Measurements from ENCODE around the gene NEK6. TPM values are rescaled to one million over a fixed set of nuclear protein-coding genes. Genes with fewer than 3 reads are reported as not detected.

The NEK6 gene
- total RNA-seq, 4 donors from 2014 or later, result 6.0 to 14.7 (median 9.1) TPM

DNA sequence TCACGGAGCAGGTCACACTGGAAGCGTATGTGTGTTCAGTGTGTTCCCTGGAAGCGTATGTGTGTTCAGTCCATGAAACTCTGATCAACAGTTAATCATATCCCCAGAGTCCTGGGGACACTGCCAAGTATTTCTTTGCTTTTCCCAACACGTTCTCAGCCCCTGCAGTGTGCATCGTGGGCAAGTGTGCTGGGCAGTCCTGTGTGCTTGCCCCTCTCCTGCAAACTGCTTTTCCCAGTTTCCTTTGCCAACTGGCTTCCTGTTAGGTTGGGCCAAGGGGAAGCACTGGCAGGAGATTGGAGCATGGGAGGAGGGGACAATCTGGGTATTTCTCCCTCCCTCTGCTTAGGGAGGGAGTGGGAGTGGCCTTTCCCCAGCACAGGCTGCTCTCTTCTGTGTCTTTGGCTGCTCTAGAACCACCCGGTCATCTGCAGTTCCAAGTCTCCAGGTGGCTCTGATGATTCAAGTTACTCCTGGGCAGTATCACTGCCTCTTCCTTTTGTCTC, 36.8 kb upstream of the NEK6 start:
- intact Hi-C loops (cut with DNase I; ENCODE audit: low total_unique reads), result loop anchor here (1.0 kb wide), 1 partner anchor 28 kb away; no protein-coding TSS in a partner anchor
- DNase-seq (ENCODE audit: low spot score in 2 of 2), result peak in 1 of 2 donors; percentile 70
- TF ChIP-seq, protein P1, sequence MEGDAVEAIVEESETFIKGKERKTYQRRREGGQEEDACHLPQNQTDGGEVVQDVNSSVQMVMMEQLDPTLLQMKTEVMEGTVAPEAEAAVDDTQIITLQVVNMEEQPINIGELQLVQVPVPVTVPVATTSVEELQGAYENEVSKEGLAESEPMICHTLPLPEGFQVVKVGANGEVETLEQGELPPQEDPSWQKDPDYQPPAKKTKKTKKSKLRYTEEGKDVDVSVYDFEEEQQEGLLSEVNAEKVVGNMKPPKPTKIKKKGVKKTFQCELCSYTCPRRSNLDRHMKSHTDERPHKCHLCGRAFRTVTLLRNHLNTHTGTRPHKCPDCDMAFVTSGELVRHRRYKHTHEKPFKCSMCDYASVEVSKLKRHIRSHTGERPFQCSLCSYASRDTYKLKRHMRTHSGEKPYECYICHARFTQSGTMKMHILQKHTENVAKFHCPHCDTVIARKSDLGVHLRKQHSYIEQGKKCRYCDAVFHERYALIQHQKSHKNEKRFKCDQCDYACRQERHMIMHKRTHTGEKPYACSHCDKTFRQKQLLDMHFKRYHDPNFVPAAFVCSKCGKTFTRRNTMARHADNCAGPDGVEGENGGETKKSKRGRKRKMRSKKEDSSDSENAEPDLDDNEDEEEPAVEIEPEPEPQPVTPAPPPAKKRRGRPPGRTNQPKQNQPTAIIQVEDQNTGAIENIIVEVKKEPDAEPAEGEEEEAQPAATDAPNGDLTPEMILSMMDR (IDR thresholded peaks at IDR 0.05), result no peak
- no peak for TF ChIP-seq POLR2A (IDR thresholded peaks at IDR 0.05)
- no peak overlapping the region for H3K4me3 ChIP-seq (ENCODE audit: low read depth, poor library complexity, severe bottlenecking)
- WGBS, 2 donors, result 28 to 37% methylated on average over 6 of the region's 6 CpGs

DNA sequence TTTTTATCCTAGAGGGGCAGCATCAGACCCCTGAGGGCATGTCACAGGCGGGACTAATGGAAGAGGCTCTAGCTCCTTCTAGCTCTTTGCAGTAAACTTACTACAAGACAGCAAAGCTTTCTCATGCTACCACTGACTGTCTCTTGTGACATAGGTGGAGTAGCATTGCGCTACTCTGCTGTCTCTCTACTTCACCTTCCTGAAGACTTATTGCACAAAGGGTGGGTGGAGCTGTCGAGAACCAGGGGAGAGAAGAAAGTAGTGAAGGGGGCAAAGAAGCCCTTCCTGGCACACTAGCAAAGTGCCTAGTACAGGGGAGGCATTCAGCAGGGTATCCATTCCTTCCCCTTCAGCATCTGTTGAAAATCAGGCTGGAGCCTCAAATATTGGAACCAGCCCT, 36.1 kb upstream of the NEK6 start:
- TF ChIP-seq POLR2A (IDR thresholded peaks at IDR 0.05), result no peak
- TF ChIP-seq, protein P1 (IDR thresholded peaks at IDR 0.05), result no peak
- DNase-seq (ENCODE audit: low spot score in 2 of 2), result no peak
- H3K4me3 ChIP-seq (ENCODE audit: low read depth, poor library complexity, severe bottlenecking), result no peak overlapping the region
- intact Hi-C loops (cut with DNase I; ENCODE audit: low total_unique reads), result no loop called here
- 88 to 89% methylated on average over 3 of the region's 3 CpGs for WGBS, 2 donors

DNA sequence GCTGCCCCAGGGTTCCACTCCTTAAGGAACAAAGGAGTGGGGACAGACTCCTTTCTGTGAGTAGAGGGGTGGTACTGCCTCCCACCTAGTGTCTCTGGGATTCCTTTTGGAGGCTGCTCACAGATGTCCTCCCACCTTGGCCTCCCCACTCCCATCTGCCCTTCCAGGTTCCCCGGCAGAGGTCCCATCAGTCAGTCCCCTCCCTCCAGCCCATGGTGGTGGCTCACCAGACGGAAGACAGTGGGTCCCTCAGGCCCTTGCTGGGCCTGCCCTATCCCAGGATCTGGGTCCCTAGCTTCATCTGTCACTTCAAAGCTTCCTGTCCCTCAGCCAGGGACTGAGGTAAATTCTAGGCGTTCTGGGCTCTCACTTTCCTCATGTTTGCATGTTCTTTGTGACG, 35.6 kb upstream of the NEK6 start:
- DNase-seq (ENCODE audit: low spot score in 2 of 2), result no peak
- H3K4me3 ChIP-seq (ENCODE audit: low read depth, poor library complexity, severe bottlenecking), result no peak overlapping the region
- WGBS, 2 donors, result 93 to 94% methylated on average over 4 of the region's 4 CpGs
- intact Hi-C loops (cut with DNase I; ENCODE audit: low total_unique reads), result no loop called here
- no peak for TF ChIP-seq POLR2A (IDR thresholded peaks at IDR 0.05)
- TF ChIP-seq, protein P1 (IDR thresholded peaks at IDR 0.05), result no peak

DNA sequence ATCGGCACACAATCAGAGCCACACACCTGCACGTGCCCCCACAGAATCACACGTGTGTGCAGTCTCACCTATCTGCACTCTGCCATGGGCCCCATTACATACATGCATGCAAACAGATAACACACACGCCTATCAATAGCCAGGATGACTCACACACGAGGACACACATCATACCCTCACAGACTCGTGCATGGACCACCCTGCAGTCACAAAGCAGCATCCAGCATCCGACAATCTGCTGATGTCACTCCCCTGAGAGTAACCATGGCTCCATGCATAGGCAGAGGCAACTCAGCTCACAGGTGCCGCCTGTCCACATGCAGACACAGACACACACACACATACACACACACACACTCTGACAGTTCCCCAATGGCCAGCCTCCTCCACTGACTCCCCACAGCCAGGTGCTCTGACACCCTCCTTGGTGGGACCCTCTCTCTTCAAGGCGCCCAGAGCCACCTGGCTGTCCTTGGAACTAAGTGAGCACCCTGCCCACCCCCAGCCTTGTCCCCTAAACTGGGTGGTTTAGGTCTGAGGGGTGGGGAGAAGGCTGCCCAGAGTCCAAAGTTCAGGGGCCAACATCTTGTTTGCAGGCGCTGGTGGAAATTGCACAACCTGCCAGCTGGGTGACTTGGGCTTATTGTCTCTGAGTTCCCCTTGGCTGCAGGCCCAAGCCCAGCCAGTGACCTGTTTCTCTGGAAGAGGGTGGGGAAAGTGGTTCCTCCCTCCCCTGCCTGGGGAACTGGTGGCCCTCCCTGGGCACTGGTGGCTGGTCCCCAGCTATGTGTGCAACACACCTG, 34.6 kb upstream of the NEK6 start:
- intact Hi-C loops (cut with DNase I; ENCODE audit: low total_unique reads), result no loop called here
- no peak for TF ChIP-seq POLR2A (IDR thresholded peaks at IDR 0.05)
- TF ChIP-seq, protein P1 (IDR thresholded peaks at IDR 0.05), result peak in 1 of 3 donors; percentile 59
- no peak overlapping the region for H3K4me3 ChIP-seq (ENCODE audit: low read depth, poor library complexity, severe bottlenecking)
- peak; percentile 76 to 93 for DNase-seq (ENCODE audit: low spot score in 2 of 2)
- WGBS, 2 donors, result 72 to 76% methylated on average over 10 of the region's 10 CpGs

DNA sequence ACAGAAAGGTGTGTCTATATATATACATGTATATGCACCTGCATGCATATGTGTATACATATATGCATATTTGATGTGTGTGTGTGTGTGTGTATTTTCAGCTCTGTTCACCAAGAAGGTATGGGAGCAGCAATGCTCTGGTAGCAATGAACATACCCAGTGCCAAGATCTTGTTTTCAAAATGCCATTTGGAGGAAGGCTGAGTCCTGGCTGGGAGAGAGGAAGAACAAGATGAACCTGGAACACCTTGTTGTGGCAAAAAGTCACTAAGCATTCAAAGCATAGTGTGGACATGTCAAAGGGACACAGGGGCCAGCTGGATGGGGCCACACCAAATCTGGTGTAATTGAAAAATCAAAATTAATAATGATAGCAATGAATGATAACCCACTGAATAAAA, 31.8 kb upstream of the NEK6 start:
- no peak overlapping the region for H3K4me3 ChIP-seq (ENCODE audit: low read depth, poor library complexity, severe bottlenecking)
- no peak for DNase-seq (ENCODE audit: low spot score in 2 of 2)
- intact Hi-C loops (cut with DNase I; ENCODE audit: low total_unique reads), result no loop called here
- no peak for TF ChIP-seq POLR2A (IDR thresholded peaks at IDR 0.05)

DNA sequence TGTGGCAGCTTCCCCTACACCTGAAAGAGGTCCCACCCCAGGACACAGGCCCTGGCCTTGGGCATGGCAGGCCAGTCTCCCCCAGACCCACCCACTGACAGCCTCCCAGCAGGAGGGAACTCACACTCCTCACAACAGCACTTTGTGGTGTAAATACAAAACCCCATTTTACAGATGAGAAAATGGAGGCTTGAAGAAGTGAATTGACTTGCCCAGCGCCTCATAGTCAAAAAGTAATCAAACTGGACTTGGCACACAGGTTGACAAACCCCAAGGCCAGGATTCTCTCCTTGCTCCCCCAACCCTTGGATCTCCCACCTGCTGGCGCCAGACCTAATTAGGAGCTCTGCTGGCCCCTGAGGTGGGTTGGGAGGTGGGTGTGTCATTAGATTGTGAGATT, 29.2 kb upstream of the NEK6 start:
- 76 to 100% methylated on average over 2 of the region's 2 CpGs for WGBS, 2 donors
- no peak overlapping the region for H3K4me3 ChIP-seq (ENCODE audit: low read depth, poor library complexity, severe bottlenecking)
- TF ChIP-seq, protein P1 (IDR thresholded peaks at IDR 0.05), result no peak
- TF ChIP-seq POLR2A (IDR thresholded peaks at IDR 0.05), result no peak
- intact Hi-C loops (cut with DNase I; ENCODE audit: low total_unique reads), result no loop called here
- no peak for DNase-seq (ENCODE audit: low spot score in 2 of 2)

Measured in lower leg skin (tissue), 4 donors.